Adrenal gland (tissue), 12 donors: ENCODE data around the gene SIK2. TPM values are rescaled to one million over a fixed set of nuclear protein-coding genes. Genes with fewer than 3 reads are reported as not detected.

Experiments used
- DNase-seq, 7 donors: peaks; one replicate each; pipeline ENCODE4 v3.0.0-alpha.2; 2019 to 2020
- H3K27ac ChIP-seq, 5 donors: fragments of 200-600 bp; sonication (generic) in 4 of 5; 1 replicate in 3 of 5; 2 replicates in 2 of 5; pipeline versions ENCODE4 v1.5.1 to v1.8.0; 2016 to 2020; ENCODE audit warnings: mild to moderate bottlenecking in 1 of 5
- H3K27me3 ChIP-seq: fragments of 200-600 bp; 2 replicates; pipeline ENCODE4 v1.8.0; 2021
- H3K36me3 ChIP-seq, 2 donors: fragments of 200-600 bp; replicated peaks in 1 of 2; 1 replicate in 1 of 2; 2 replicates in 1 of 2; pipeline versions ENCODE4 v1.5.1 to v1.8.0; 2018 to 2022
- H3K4me1 ChIP-seq, 2 donors: fragments of 200-600 bp; replicated peaks in 1 of 2; 1 replicate in 1 of 2; 2 replicates in 1 of 2; pipeline versions ENCODE4 v1.5.1 to v1.8.0; 2018 to 2021
- H3K4me3 ChIP-seq, 4 donors: fragments of 200-600 bp; sonication (generic) in 3 of 4; one replicate each; pipeline ENCODE4 v1.5.1; 2016 to 2018
- H3K9me3 ChIP-seq, 3 donors: fragments of 200-600 bp; sonication (generic) in 1 of 3; replicated peaks in 1 of 3; 1 replicate in 2 of 3; 2 replicates in 1 of 3; pipeline versions ENCODE4 v1.5.1 to v1.8.0; 2016 to 2021
- CTCF ChIP-seq, 6 experiments: fragments of 450-650 bp in 4 of 6; fragments of 200-600 bp in 2 of 6; sonication (generic) in 1 of 6; IDR thresholded peaks; 1 replicate in 5 of 6; 2 replicates in 1 of 6; pipeline versions ENCODE4 v1.5.1 to v1.8.0; 2016 to 2021; ENCODE audit warnings: antibody characterized with exemption in 6 of 6, mild to moderate bottlenecking in 2 of 6, moderate library complexity in 1 of 6
- POLR2A ChIP-seq, 2 donors: fragments of 450-650 bp; IDR thresholded peaks; one replicate each; pipeline ENCODE4 v1.6.1; 2017; ENCODE audit warnings: antibody characterized with exemption in 2 of 2, mild to moderate bottlenecking in 2 of 2, moderate library complexity in 1 of 2
- WGBS, 4 donors: extraction: QIAGEN DNeasy Blood & Tissue Kit in 2 of 4; methylation state at CpG; one replicate each; pipeline versions ENCODE4 v1.1.5 to v1.1.7; 2013 to 2017; 5-methylcytosine and 5-hydroxymethylcytosine counted together
- intact Hi-C, 2 donors: fragments of 100-400 bp; cut with DNase I; formaldehyde crosslinking; loops; one replicate each; pipeline versions ENCODE4 v1.14.1 to v1.15.0; 2022 to 2023
- polyA plus RNA-seq, 3 donors: library from polyadenylated mRNA; stranded (reverse); fragments of 200-250 nt in 2 of 3; fragments of 350-450 nt in 1 of 3; fragmentation: Illumina TruSeq in 1 of 3; extraction: RNeasy Lipid Tissue Mini Kit (QIAGEN cat#74804) in 1 of 3; gene quantifications; one replicate each; pipeline ENCODE4 v1.2.3, GENCODE V29; 2013 to 2014
- total RNA-seq, 9 donors: library from RNA; depleted of rRNA in 4 of 9; stranded (reverse); fragments of >200 nt in 4 of 9; fragments of 120-200 nt in 1 of 9; fragmentation: NEBNext Ultra II Directional in 1 of 9; extraction: Animal tissue kit (Norgen Biotek cat#: 25700) in 1 of 9; gene quantifications; one replicate each; pipeline versions ENCODE4 v1.1.0 to v1.2.4, GENCODE V29; 2013 to 2023
- donor health status: healthy with polysubstance abuse.
- donor health status: Bipolar disorder and iron deficiency.
- donor health status: DM: yes; HTN: yes; CAD: no.
- donor health status: DM: no; HTN: no; CAD: no.
- donor health status: DM: no; HTN: no; CAD: no.
- donor health status: DM: yes; HTN: yes; CAD: no.

SIK2 gene
- total and polyA plus RNA-seq, 12 donors, result 7.6 to 33.0 (median 25.3) TPM

- H3K4me1 ChIP-seq, result peaks cover 0 to 27% of the 10 kb centered on the region in 2 donors
- no peak for DNase-seq
- WGBS, 4 donors, result 90 to 93% (median 91%) methylated on average over 4 of the region's 4 CpGs
- peaks cover 0 to 77% of the 10 kb centered on the region in 2 donors for H3K36me3 ChIP-seq
- TF ChIP-seq POLR2A (IDR thresholded peaks at IDR 0.05) (no peak), CTCF (IDR thresholded peaks at IDR 0.05) (no peak)
- H3K9me3 ChIP-seq, result no peaks in the 10 kb centered on the region
- no peak overlapping the region for H3K4me3 ChIP-seq
- no peaks in the 10 kb centered on the region for H3K27me3 ChIP-seq
- intact Hi-C loops, result no loop called here
- H3K27ac ChIP-seq, result no peak overlapping the region
Observed at GRCh38 chr11:111761036-111761435, 158.8 kb downstream of the SIK2 start.

GRCh38 chr11:111762526-111762925, 160.3 kb downstream of the SIK2 start:
- intact Hi-C loops, result no loop called here
- Histone ChIP-seq H3K27ac (no peak overlapping the region), H3K4me1 (peaks cover 0 to 28% of the 10 kb centered on the region in 2 donors), H3K36me3 (peaks cover 0 to 63% of the 10 kb centered on the region in 2 donors), H3K4me3 (no peak overlapping the region), H3K9me3 (no peaks in the 10 kb centered on the region), H3K27me3 (no peaks in the 10 kb centered on the region)
- 95 to 100% (median 97%) methylated on average over 5 of the region's 5 CpGs for WGBS, 4 donors
- DNase-seq, result no peak
- no peak for TF ChIP-seq CTCF (IDR thresholded peaks at IDR 0.05)

- Histone ChIP-seq H3K27me3 (no peaks in the 10 kb centered on the region), H3K4me1 (peaks cover 0 to 28% of the 10 kb centered on the region in 2 donors), H3K9me3 (no peaks in the 10 kb centered on the region), H3K4me3 (no peak overlapping the region), H3K36me3 (peaks cover 0 to 57% of the 10 kb centered on the region in 2 donors), H3K27ac (peak overlapping the region in 1 of 5 donors; percentile 11)
- intact Hi-C loops, result no loop called here
- TF ChIP-seq POLR2A (IDR thresholded peaks at IDR 0.05), result no peak
- no peak for TF ChIP-seq CTCF (IDR thresholded peaks at IDR 0.05)
- WGBS, 4 donors, result 83 to 89% (median 86%) methylated on average over 3 of the region's 3 CpGs
- no peak for DNase-seq
Observed at GRCh38 chr11:111762981-111763643, 160.9 kb downstream of the SIK2 start.

- TF ChIP-seq CTCF (IDR thresholded peaks at IDR 0.05) (no peak), POLR2A (IDR thresholded peaks at IDR 0.05) (no peak)
- intact Hi-C loops, result no loop called here
- DNase-seq, result no peak
- WGBS, 4 donors, result 56 to 75% (median 71%) methylated on average over 1 of the region's 1 CpG
- H3K27ac ChIP-seq, result peak overlapping the region in 1 of 5 donors; percentile 93
- H3K9me3 ChIP-seq, result no peaks in the 10 kb centered on the region
- H3K36me3 ChIP-seq, result peaks cover 0 to 42% of the 10 kb centered on the region in 2 donors
- peaks cover 0 to 28% of the 10 kb centered on the region in 2 donors for H3K4me1 ChIP-seq
- peak overlapping the region in 1 of 4 donors; percentile 86 for H3K4me3 ChIP-seq
- no peaks in the 10 kb centered on the region for H3K27me3 ChIP-seq
Observed at GRCh38 chr11:111764621-111765020, 162.4 kb downstream of the SIK2 start.
